Heart left ventricle (tissue), 13 donors: ENCODE results near the gene ATF6.

Experiments
- POLR2A ChIP-seq, 2 donors: fragments of 450-650 bp; IDR thresholded peaks; one replicate each; pipeline ENCODE4 v1.6.1; 2017; ENCODE audit warnings: antibody characterized with exemption in 2 of 2, mild to moderate bottlenecking in 2 of 2, moderate library complexity in 2 of 2
- TF ChIP-seq, protein P1 (sequence below), 12 donors: fragments of 200-600 bp; sonication (generic) in 4 of 12; IDR thresholded peaks; one replicate each; pipeline versions ENCODE4 v1.5.0 to v1.8.0; 2018 to 2022; ENCODE audit warnings: antibody characterized with exemption in 12 of 12, mild to moderate bottlenecking in 5 of 12
- donor health status: ischemic (EF 13 %, LVEDD 7.1; RV severe dilation, severe dysfunction).
- donor health status: DM: no; HTN: yes; CAD: no.
- donor health status: DM: no; HTN: no; CAD: no.
- donor health status: ischemic (EF 25% LVEDD 6.9; RV normal size, moderate dysfunction).
- donor health status: ischemic (EF 25% LVEDD 5.7; RV mildly dilated, moderate dysfunction).
- donor health status: ischemic (EF 35%, LVEDD 5.7; RV mildly dilated, moderate dysfunction).
- donor health status: nonischemic (EF 11% LVEDD 7.7; RV severe dilation, severe dysfunction).
- donor health status: DM: yes; HTN: yes; CAD: no.
- donor health status: PGD.
- donor health status: ischemic (EF 29% LVEDD 5.4; RV normal size, mild dysfunction).
- donor health status: nonischemic (EF 23%, LVEDD 6.1; RV moderate dilation, normal function).

- TF ChIP-seq, protein P1, sequence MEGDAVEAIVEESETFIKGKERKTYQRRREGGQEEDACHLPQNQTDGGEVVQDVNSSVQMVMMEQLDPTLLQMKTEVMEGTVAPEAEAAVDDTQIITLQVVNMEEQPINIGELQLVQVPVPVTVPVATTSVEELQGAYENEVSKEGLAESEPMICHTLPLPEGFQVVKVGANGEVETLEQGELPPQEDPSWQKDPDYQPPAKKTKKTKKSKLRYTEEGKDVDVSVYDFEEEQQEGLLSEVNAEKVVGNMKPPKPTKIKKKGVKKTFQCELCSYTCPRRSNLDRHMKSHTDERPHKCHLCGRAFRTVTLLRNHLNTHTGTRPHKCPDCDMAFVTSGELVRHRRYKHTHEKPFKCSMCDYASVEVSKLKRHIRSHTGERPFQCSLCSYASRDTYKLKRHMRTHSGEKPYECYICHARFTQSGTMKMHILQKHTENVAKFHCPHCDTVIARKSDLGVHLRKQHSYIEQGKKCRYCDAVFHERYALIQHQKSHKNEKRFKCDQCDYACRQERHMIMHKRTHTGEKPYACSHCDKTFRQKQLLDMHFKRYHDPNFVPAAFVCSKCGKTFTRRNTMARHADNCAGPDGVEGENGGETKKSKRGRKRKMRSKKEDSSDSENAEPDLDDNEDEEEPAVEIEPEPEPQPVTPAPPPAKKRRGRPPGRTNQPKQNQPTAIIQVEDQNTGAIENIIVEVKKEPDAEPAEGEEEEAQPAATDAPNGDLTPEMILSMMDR (IDR thresholded peaks at IDR 0.05): no peak
- no peak for TF ChIP-seq POLR2A (IDR thresholded peaks at IDR 0.05)
These were observed 2.3 kb downstream of the ATF6 start for GRCh38 chr1:161768461-161768860.
